Measurements from ENCODE around the gene TCP11L2.

DNA sequence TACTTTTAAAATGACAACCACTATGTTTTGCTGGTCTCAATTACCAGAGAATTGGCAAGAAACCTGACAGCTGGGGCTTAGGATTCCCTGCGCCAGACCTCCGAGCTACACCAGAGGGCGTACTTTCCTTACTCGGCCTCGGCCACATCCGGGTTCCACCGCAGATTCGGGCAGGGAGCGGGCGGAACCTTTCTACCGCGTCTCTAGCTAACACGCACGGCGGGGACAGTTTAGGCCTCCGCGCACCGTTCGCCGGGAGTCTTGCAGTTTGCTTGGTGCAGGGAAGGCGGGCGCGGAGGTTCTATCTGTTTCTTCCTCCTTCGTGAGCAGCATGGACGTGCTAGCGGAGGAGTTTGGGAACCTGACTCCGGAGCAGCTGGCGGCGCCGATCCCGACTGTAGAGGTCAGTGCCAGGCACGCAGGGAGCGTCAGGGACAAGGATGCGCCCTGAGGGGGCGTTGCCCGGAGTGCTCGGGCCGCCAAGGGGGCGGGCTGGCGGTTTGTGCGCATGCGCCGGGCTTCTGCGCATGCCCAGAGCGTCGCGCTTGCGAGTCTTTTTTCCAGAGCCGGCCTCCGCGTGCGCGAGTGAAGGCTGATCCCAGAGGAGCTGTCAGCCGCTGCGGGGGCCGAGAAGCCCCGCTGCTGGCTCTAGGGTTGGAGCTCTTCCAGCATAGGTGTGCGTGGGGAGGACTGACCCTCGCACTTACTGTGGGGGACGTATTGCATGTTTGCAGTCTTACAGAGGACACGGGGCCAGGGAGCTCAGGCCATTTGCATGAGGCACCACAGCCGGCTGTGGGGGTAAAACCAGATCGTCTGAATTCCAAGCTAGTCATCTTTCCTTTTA lies 55.2 kb downstream of the TCP11L2 start, which contains the start of gene POLR3B:
- TF ChIP-seq YY1 (tag by site-specific recombination; IDR thresholded peaks at IDR 0.05) (peak; percentile 79), ZNF155 (tag by site-specific recombination; IDR thresholded peaks at IDR 0.05) (no peak), ZNF701 (tag by site-specific recombination; IDR thresholded peaks at IDR 0.05) (no peak), ZNF660 (tag by site-specific recombination; IDR thresholded peaks at IDR 0.05) (peak; percentile 98), ZBTB8A (tag by site-specific recombination; IDR thresholded peaks at IDR 0.05) (peak; percentile 84), ZSCAN30 (tag by site-specific recombination; IDR thresholded peaks at IDR 0.05) (peak; percentile 98), IKZF3 (tag by site-specific recombination; IDR thresholded peaks at IDR 0.05) (peak; percentile 87)
- TF ChIP-seq, protein P1, sequence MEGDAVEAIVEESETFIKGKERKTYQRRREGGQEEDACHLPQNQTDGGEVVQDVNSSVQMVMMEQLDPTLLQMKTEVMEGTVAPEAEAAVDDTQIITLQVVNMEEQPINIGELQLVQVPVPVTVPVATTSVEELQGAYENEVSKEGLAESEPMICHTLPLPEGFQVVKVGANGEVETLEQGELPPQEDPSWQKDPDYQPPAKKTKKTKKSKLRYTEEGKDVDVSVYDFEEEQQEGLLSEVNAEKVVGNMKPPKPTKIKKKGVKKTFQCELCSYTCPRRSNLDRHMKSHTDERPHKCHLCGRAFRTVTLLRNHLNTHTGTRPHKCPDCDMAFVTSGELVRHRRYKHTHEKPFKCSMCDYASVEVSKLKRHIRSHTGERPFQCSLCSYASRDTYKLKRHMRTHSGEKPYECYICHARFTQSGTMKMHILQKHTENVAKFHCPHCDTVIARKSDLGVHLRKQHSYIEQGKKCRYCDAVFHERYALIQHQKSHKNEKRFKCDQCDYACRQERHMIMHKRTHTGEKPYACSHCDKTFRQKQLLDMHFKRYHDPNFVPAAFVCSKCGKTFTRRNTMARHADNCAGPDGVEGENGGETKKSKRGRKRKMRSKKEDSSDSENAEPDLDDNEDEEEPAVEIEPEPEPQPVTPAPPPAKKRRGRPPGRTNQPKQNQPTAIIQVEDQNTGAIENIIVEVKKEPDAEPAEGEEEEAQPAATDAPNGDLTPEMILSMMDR (tag by site-specific recombination; IDR thresholded peaks at IDR 0.05) = peak; percentile 96
- TF ChIP-seq, protein P2, sequence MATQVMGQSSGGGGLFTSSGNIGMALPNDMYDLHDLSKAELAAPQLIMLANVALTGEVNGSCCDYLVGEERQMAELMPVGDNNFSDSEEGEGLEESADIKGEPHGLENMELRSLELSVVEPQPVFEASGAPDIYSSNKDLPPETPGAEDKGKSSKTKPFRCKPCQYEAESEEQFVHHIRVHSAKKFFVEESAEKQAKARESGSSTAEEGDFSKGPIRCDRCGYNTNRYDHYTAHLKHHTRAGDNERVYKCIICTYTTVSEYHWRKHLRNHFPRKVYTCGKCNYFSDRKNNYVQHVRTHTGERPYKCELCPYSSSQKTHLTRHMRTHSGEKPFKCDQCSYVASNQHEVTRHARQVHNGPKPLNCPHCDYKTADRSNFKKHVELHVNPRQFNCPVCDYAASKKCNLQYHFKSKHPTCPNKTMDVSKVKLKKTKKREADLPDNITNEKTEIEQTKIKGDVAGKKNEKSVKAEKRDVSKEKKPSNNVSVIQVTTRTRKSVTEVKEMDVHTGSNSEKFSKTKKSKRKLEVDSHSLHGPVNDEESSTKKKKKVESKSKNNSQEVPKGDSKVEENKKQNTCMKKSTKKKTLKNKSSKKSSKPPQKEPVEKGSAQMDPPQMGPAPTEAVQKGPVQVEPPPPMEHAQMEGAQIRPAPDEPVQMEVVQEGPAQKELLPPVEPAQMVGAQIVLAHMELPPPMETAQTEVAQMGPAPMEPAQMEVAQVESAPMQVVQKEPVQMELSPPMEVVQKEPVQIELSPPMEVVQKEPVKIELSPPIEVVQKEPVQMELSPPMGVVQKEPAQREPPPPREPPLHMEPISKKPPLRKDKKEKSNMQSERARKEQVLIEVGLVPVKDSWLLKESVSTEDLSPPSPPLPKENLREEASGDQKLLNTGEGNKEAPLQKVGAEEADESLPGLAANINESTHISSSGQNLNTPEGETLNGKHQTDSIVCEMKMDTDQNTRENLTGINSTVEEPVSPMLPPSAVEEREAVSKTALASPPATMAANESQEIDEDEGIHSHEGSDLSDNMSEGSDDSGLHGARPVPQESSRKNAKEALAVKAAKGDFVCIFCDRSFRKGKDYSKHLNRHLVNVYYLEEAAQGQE (tag by site-specific recombination; IDR thresholded peaks at IDR 0.05) = 0 out of 2 replicates have a peak, but pooled peaks have one; percentile 56
